GM12878 (cell line): ENCODE results near the gene SPOCK1. TPM values are rescaled to one million over a fixed set of nuclear protein-coding genes. Genes with fewer than 3 reads are reported as not detected.

ENCODE experiments used
- ATAC-seq: fragments of 200-7000 bp; cut with Tn5 transposase; 3 replicates; pipeline ENCODE4 v1.9.1; 2020; ENCODE audit warnings: mild to moderate bottlenecking, moderate library complexity
- BruUV-seq: library from RNA; stranded (reverse); fragments of 400-500 nt; replicated peaks from 2 replicates; lab custom pipeline; 2021; lab: Mats Ljungman, UMichigan
- CTCF ChIA-PET: fragments of 300-600 bp; sonication (Branson Sonifier 250); formaldehyde crosslinking; extraction: SDS; loops from one replicate; lab custom pipeline; 2021; ENCODE audit warnings: inconsistent platforms; lab: Yijun Ruan, JAX
- POLR2A ChIA-PET: fragments of 350-600 bp; formaldehyde crosslinking; extraction: SDS; loops from one replicate; lab custom pipeline; 2021; ENCODE audit warnings: inconsistent platforms; lab: Charles Lee
- RAD21 ChIA-PET: fragments of 300-600 bp; sonication (Branson Sonifier 250); formaldehyde crosslinking; loops from one replicate; lab custom pipeline; 2023; ENCODE audit warnings: antibody characterized with exemption; ENCODE audit not compliant: unreplicated experiment; lab: Charles Lee
- SMC1A ChIA-PET: fragments of 300-600 bp; sonication (Branson Sonifier 250); formaldehyde crosslinking; loops from one replicate; lab custom pipeline; 2023; ENCODE audit not compliant: unreplicated experiment, uncharacterized antibody; lab: Charles Lee
- DNase-seq: peaks from one replicate; pipeline ENCODE4 v3.0.0-alpha.2; 2011; ENCODE audit warnings: low read depth, low spot score
- FAIRE-seq: peaks from 3 replicates; lab custom pipeline; 2011; peaks lifted over from hg19 to GRCh38; lab: Jason Lieb, UNC
- H2AFZ ChIP-seq: 2 replicates; pipeline ENCODE4 v1.6.0; 2011; ENCODE audit warnings: low read depth, low read length, control low read depth; ENCODE audit not compliant: control insufficient read depth
- H3K27ac ChIP-seq: 2 replicates; pipeline ENCODE4 v1.5.1; 2011; ENCODE audit warnings: control low read depth; ENCODE audit not compliant: control insufficient read depth, insufficient read depth
- H3K27me3 ChIP-seq, 2 experiments: replicated peaks in 1 of 2; 2 replicates each; pipeline versions ENCODE4 v1.6.0 to v1.6.1; 2011; ENCODE audit warnings: low read length in 1 of 2; ENCODE audit not compliant: control insufficient read depth in 2 of 2, insufficient read depth in 2 of 2
- H3K36me3 ChIP-seq, 2 experiments: 2 replicates each; pipeline ENCODE4 v1.5.1; 2011; ENCODE audit warnings: low read length in 1 of 2; ENCODE audit not compliant: control insufficient read depth in 2 of 2, insufficient read depth in 2 of 2
- H3K4me1 ChIP-seq: 2 replicates; pipeline ENCODE4 v1.6.1; 2011; ENCODE audit warnings: mild to moderate bottlenecking, low read length, moderate library complexity, mixed read lengths; ENCODE audit not compliant: control insufficient read depth, insufficient read depth
- H3K4me2 ChIP-seq: 2 replicates; pipeline ENCODE4 v1.6.0; 2011; ENCODE audit warnings: control low read depth; ENCODE audit not compliant: control insufficient read depth, insufficient read depth
- H3K4me3 ChIP-seq: fragments of 200-600 bp; sonication (generic); 2 replicates; pipeline ENCODE4 v1.5.1; 2016
- H3K79me2 ChIP-seq: 2 replicates; pipeline ENCODE4 v1.6.0; 2011; ENCODE audit warnings: low read length; ENCODE audit not compliant: control insufficient read depth, insufficient read depth
- H3K9ac ChIP-seq: 2 replicates; pipeline ENCODE4 v1.8.0; 2011; ENCODE audit warnings: low read length, control low read depth, mixed read lengths; ENCODE audit not compliant: control insufficient read depth, insufficient read depth
- H3K9me3 ChIP-seq: replicated peaks from 3 replicates; pipeline ENCODE4 v1.5.1; 2011; ENCODE audit warnings: mild to moderate bottlenecking, low read length; ENCODE audit not compliant: control insufficient read depth, insufficient read depth
- H4K20me1 ChIP-seq: 2 replicates; pipeline ENCODE4 v1.6.0; 2011; ENCODE audit not compliant: control insufficient read depth, insufficient read depth
- CBX3 ChIP-seq: fragments of 200-600 bp; sonication (generic); IDR thresholded peaks from 2 replicates; pipeline ENCODE4 v1.6.1; 2016; ENCODE audit warnings: low read depth, borderline replicate concordance
- EZH2 ChIP-seq: IDR thresholded peaks from 2 replicates; pipeline ENCODE4 v1.6.1; 2012; ENCODE audit warnings: low read depth, mild to moderate bottlenecking, control low read depth, inconsistent platforms, low read length, borderline replicate concordance; ENCODE audit not compliant: control insufficient read depth
- MYB ChIP-seq: fragments of 150-350 bp; IDR thresholded peaks from 2 replicates; pipeline ENCODE4 v1.6.1; 2014; ENCODE audit warnings: mild to moderate bottlenecking, low read depth, low read length, borderline replicate concordance
- NFIC ChIP-seq: IDR thresholded peaks from 2 replicates; pipeline ENCODE4 v1.6.1; 2012; ENCODE audit warnings: low read depth, mild to moderate bottlenecking, inconsistent platforms, low read length, moderate library complexity
- RCOR1 ChIP-seq: conservative IDR thresholded peaks from 2 replicates; pipeline ENCODE4 v1.6.1; 2012; ENCODE audit warnings: low read depth, low read length, improper control_type of control experiment
- TCF7 ChIP-seq: IDR thresholded peaks from 2 replicates; pipeline ENCODE4 v1.6.1; 2014; ENCODE audit warnings: antibody characterized with exemption, borderline replicate concordance
- WGBS: methylation state at CpG from one replicate; pipeline ENCODE4 v1.1.6; 2016; ENCODE audit warnings: low lambda C conversion rate; ENCODE audit not compliant: insufficient replicate concordance, insufficient coverage; ENCODE audit errors: missing lambda C conversion rate; 5-methylcytosine and 5-hydroxymethylcytosine counted together
- in situ Hi-C: fragments of 300-500 bp; cut with MboI; formaldehyde crosslinking; loops from 9 replicates; pipeline ENCODE4 v1.14.3; 2018; ENCODE audit warnings: mixed read lengths
- intact Hi-C: fragments of 100-400 bp; cut with micrococcal nuclease; formaldehyde crosslinking; loops from one replicate; pipeline ENCODE4 v1.14.2; 2022; ENCODE audit not compliant: unreplicated experiment
- polyA plus RNA-seq, 11 experiments: library from polyadenylated mRNA; depleted of rRNA in 4 of 11; unstranded in 6 of 11; stranded (reverse) in 5 of 11; fragments of >200 nt; fragmentation: Nextera tagmentation in 4 of 11; fragmentation: Illumina TruSeq in 1 of 11; extraction: Ambion mirVana in 4 of 11; extraction: Trizol in 1 of 11; gene quantifications; 1 replicate in 1 of 11; 2 replicates in 10 of 11; pipeline versions ENCODE4 v1.2.1 to v1.2.3, GENCODE V29; 2011 to 2016; ENCODE audit warnings: inconsistent platforms in 2 of 11, missing spikeins in 2 of 11, low read depth in 1 of 11
- total RNA-seq, 4 experiments: library from RNA; depleted of rRNA in 3 of 4; stranded (reverse); fragments of >200 nt in 3 of 4; fragmentation: Illumina TruSeq in 1 of 4; extraction: Trizol in 1 of 4; gene quantifications; 2 replicates each; pipeline versions ENCODE4 v1.2.1 to v1.2.3, GENCODE V29; 2013 to 2021
- TF ChIP-seq, protein P1 (sequence below): fragments of 450-650 bp; IDR thresholded peaks from 2 replicates; pipeline ENCODE4 v1.6.1; 2016; ENCODE audit warnings: mild to moderate bottlenecking
- TF ChIP-seq, protein P2 (sequence below): IDR thresholded peaks from 2 replicates; pipeline ENCODE4 v1.6.1; 2011; ENCODE audit warnings: borderline replicate concordance, low read depth, mild to moderate bottlenecking, moderate library complexity, mixed read lengths, low read length; ENCODE audit not compliant: insufficient read depth; ENCODE audit errors: extremely low read length

Gene SPOCK1
- total and polyA plus RNA-seq, 10 of the 15 experiments (the other 5 are each of a cell fraction or from before 2014, with no cell fraction given), result 0.06 to 0.68 (median 0.25) TPM; not detected in 3

DNA sequence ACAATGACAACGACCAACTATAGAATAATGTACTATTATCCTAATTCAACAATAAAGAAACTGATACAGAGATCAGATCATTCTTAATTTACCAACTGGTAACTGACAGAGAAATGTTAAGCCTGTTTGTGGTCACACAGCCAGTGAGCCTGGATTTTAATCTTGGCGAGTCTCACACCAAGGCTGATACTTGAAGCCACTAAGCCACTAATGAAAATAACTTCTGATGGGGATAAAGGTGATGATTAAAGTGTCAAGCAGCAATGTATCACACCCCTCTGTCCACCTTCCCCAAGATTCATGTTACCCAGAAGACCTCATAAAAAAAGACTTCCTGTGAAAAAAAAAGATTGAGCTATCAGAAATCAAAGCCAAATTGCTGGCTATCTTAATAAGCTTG is 350.5 kb downstream of the SPOCK1 start:
- TF ChIP-seq NFIC, result no peak
- no peak for TF ChIP-seq CBX3
- no peak for TF ChIP-seq TCF7
- TF ChIP-seq, protein P1, sequence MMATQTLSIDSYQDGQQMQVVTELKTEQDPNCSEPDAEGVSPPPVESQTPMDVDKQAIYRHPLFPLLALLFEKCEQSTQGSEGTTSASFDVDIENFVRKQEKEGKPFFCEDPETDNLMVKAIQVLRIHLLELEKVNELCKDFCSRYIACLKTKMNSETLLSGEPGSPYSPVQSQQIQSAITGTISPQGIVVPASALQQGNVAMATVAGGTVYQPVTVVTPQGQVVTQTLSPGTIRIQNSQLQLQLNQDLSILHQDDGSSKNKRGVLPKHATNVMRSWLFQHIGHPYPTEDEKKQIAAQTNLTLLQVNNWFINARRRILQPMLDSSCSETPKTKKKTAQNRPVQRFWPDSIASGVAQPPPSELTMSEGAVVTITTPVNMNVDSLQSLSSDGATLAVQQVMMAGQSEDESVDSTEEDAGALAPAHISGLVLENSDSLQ, result no peak
- TF ChIP-seq, protein P2, sequence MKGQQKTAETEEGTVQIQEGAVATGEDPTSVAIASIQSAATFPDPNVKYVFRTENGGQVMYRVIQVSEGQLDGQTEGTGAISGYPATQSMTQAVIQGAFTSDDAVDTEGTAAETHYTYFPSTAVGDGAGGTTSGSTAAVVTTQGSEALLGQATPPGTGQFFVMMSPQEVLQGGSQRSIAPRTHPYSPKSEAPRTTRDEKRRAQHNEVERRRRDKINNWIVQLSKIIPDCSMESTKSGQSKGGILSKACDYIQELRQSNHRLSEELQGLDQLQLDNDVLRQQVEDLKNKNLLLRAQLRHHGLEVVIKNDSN, result no peak
- TF ChIP-seq EZH2, result no peak
- TF ChIP-seq RCOR1, result no peak
- TF ChIP-seq MYB, result no peak
- ChIA-PET POLR2A (no interaction called here), CTCF (no interaction called here), SMC1A (no interaction called here), RAD21 (no interaction called here)
- no peak overlapping the region for H3K4me3 ChIP-seq
- H3K9ac ChIP-seq, result no peak overlapping the region
- no peaks in the 10 kb centered on the region for H3K4me1 ChIP-seq
- no TSS peak for BruUV-seq
- no peak overlapping the region for H2AFZ ChIP-seq
- no peak for DNase-seq
- H3K27ac ChIP-seq, result no peak overlapping the region
- intact Hi-C loops, result no loop called here
- FAIRE-seq, result no peak
- in situ Hi-C loops, result no loop called here
- H4K20me1 ChIP-seq, result no peaks in the 10 kb centered on the region
- ATAC-seq, result no peak
- no peaks in the 10 kb centered on the region; a peak in 1 of 4 replicates for H3K27me3 ChIP-seq
- H3K79me2 ChIP-seq, result no peaks in the 10 kb centered on the region
- H3K36me3 ChIP-seq, result no peaks in the 10 kb centered on the region
- 0% methylated on average over 2 of the region's 2 CpGs for WGBS
- H3K4me2 ChIP-seq, result no peak overlapping the region
- H3K9me3 ChIP-seq, result no peaks in the 10 kb centered on the region
